IPS-NIHi7 (cell line): ENCODE data around the gene NAALADL1.
"Not testable (repeated sequence)": the region's sequence is repeated elsewhere in the genome, so short reads cannot be mapped to it uniquely, and the experiment has no call there.

Experiments used
- DNase-seq: peaks from one replicate; pipeline ENCODE4 v3.0.0; 2012; ENCODE audit warnings: mixed read lengths; ENCODE audit errors: extremely low spot score

NAALADL1 gene

GRCh38 chr11:65013888-65014725, 44.2 kb downstream of the NAALADL1 start, which contains the start of gene ARL2:
Gene ARL2 (plus strand): TSS chr11:65014160. CDS start chr11:65014208, 48 bp downstream.
- DNase-seq: peak; percentile 96

DNA sequence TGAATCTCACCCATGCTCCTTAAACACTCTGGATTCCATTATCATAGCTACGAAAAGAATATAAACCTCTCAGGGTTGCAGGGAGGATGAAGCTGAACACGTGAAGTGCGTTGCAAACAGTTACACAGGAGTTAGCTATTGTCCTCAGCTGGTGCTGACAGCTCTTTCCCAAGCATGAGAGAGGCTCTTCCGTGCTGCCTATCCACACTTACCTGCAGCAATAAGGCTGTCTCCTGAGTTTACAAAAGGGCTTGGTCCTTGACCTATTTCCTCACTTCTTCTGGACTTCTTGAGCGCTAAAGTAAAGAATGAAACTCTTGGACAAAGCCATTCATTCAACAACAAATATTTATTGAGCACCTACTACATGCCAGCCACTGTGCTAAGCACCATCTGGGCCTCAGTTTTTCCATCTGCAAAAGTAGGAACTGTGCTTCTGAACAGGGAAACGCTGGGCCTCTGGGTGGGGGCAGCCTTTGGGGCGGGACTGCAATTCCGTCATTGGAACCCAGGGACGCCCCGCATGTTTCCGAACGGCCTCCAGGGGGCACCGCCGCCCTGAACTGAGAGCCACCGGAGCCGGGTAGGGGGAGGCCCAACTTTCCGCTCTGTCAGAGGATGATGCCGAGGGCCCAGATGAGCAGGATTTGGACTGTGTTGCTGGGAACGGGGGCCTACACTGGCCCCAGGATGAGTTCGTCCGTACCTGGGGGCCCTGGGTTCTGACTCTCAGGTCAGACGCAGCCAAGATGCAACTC, 45.0 kb downstream of the NAALADL1 start:
- DNase-seq: peak; percentile 96

DNA sequence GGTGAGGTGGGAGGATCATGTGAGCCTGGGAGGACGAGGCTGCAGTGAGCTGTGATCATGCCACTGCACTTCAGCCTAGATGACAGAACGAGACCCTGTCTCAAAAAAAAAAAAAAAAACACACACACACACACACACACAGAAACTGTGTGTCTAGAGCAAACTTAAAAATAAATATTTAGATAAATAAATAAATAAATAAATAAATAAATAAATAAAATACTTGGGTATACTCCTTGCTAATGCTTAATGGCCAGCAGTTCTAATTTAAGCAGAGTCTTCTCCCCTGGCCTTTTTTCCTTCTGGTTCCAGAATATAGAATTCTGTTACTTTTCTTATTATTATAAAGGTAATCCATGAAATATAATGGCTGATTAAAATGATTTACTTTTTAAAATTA, 49.5 kb downstream of the NAALADL1 start:
- DNase-seq: no peak

GRCh38 chr11:65008016-65008415, 50.3 kb downstream of the NAALADL1 start:
- no peak for DNase-seq

DNA sequence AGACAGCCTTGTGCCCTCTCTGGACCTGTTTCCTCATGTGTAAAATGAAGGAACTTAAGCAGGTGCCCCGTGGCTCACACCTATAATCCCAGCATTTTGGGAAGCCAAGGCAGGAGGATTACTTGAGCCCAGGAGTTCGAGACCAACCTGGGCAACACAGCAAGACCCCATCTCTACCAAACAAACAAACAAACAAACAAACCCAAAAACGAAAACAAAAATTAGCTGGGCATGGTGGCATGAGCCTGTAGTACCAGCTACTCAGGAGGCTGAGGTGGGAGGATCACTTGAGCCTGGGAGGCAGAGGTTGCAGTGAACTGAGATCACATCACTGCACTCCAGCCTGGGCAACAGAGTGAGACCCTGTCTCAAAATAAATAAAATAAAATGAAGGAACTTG, 54.4 kb downstream of the NAALADL1 start:
- DNase-seq: not testable (repeated sequence)

DNA sequence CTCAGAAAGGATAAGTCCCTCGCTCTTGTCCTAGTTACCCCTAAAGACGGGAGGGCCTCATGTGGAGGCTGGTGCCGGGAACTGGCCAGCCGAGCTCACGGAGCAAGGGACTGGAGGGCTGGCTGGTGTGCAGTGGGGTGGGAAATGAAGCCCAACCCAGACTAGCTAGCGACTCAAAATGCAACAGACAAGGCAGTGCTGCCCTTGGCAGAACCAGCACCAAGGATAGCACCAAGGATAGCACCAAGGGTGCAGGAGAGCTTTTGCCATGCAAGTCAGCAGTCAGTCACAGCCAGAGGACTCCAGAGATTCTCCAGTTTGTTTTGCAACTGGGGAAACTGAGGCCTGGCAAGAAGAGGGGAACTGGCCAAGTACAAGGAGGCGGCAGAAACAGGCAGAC, 55.1 kb downstream of the NAALADL1 start:
- peak; percentile 68 for DNase-seq

GRCh38 chr11:65002706-65003105, 55.6 kb downstream of the NAALADL1 start:
- no peak for DNase-seq

DNA sequence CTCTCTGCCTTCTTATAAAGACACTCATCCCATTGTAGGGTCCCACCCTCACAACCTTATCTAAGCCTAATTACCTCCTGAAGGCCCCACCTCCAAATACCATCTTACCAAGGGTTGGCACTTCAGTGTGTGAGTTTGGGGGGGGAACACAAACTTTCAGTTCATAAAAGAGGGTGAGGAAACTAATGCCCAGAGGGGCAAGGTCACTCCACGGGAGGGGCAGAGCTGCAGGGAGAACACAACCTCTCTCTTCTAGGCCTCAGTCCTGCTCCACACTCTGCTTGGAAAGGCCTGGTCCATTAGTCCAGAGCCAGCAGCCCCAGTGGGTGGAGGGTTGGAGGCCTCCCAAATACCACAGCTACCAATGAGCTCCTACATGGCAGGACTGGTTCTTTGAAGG, 58.9 kb downstream of the NAALADL1 start:
- no peak for DNase-seq

- no peak for DNase-seq
Observed at GRCh38 chr11:64998690-64999431, 59.5 kb downstream of the NAALADL1 start.

DNA sequence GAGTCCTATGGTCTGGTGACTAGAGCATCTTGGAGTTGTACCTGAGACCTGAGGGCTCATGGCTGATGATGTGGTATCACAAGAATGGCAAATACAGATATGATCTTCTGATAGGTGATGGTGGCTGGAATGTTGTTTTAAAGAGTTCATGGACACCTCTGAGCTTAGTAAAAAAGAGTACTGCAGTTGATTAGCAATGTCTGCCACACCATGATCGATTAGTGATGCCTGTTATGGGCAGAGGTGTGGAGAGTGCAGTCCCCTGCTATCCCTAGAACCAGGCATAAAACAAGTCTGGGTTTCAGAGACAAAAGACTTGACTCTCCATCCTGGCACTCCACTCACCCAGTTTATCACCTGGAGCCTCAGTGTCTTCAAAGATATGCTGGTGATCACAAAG, 60.2 kb downstream of the NAALADL1 start:
- DNase-seq: no peak

DNA sequence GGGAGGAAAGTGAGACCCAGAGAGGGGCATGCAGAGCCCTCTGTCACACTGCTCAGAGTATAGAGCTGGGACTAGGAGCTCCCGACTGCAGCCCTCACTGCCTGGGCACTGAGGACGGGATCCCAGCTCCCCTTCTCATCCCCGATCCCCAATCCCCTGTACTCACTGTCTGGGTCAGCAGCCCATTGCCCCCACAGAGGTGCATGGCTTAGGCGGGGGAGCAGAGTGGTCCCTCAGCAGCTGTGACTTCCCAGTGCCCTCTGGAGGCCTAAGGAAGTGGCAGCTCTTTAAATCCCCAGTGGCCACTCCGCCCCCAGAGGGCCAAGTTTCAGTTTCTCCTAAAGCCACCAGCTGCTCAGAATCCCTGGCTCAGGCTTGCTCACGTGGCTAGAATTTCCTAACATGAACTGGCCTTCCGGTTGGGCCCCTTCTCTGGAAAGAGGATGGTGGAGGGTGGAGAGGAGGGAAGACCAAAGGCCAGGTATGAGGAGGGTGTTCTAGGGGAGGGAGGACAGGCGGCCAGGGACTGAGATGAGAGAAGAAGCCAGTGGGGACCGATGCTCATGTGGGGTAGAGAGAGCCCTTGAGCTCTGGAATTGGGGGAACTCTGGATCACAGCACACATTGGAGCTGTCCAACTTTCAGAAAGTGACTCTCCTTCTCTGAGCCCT, 61.5 kb downstream of the NAALADL1 start, which contains the start of gene BATF2:
TSS of gene BATF2 (minus strand) at position 262 of the 671 bp plus-strand sequence. CDS start at position 205, 57 bp downstream.
- DNase-seq: peak; percentile 97

- no peak for DNase-seq
Observed at GRCh38 chr11:64996327-64996709, 62.0 kb downstream of the NAALADL1 start.
